GM23338 (cell line): ENCODE data around the gene BTNL9. TPM values are rescaled to one million over a fixed set of nuclear protein-coding genes. Genes with fewer than 3 reads are reported as not detected.
A peak's percentile ranks its signal among the peaks of the same experiment; 100 is the strongest.

ENCODE experiments used
- ATAC-seq: fragments of 200-7000 bp; cut with Tn5 transposase; 3 replicates; pipeline ENCODE4 v1.9.1; 2020
- DNase-seq: peaks from one replicate; pipeline ENCODE4 v3.0.0-alpha.2; 2015; ENCODE audit warnings: low spot score
- H2AFZ ChIP-seq: fragments of 200-600 bp; sonication (generic); 2 replicates; pipeline ENCODE4 v1.8.0; 2016; ENCODE audit warnings: antibody characterized with exemption, mild to moderate bottlenecking, moderate library complexity
- H3F3A ChIP-seq: fragments of 200-600 bp; sonication (generic); replicated peaks from 2 replicates; pipeline ENCODE4 v1.8.0; 2017; ENCODE audit warnings: antibody characterized with exemption, mixed run types, low read depth
- H3K27ac ChIP-seq: fragments of 200-600 bp; sonication (generic); 2 replicates; pipeline ENCODE4 v1.6.1; 2016; ENCODE audit warnings: low read depth
- H3K27me3 ChIP-seq: fragments of 200-600 bp; sonication (generic); 2 replicates; pipeline ENCODE4 v1.8.0; 2016; ENCODE audit warnings: mild to moderate bottlenecking, mixed run types, moderate library complexity; ENCODE audit not compliant: insufficient read depth
- H3K36me3 ChIP-seq: fragments of 200-600 bp; sonication (generic); 2 replicates; pipeline ENCODE4 v1.8.0; 2016; ENCODE audit warnings: mild to moderate bottlenecking; ENCODE audit not compliant: insufficient read depth
- H3K4me1 ChIP-seq: fragments of 200-600 bp; sonication (generic); 2 replicates; pipeline ENCODE4 v1.8.0; 2016; ENCODE audit warnings: mild to moderate bottlenecking, moderate library complexity; ENCODE audit not compliant: insufficient read depth
- H3K4me2 ChIP-seq: fragments of 200-600 bp; sonication (generic); 2 replicates; pipeline ENCODE4 v1.7.1; 2017; ENCODE audit warnings: mixed run types
- H3K4me3 ChIP-seq: fragments of 200-600 bp; sonication (generic); 2 replicates; pipeline ENCODE4 v1.6.1; 2016; ENCODE audit warnings: mixed run types
- H3K79me2 ChIP-seq: fragments of 200-600 bp; sonication (generic); replicated peaks from 2 replicates; pipeline ENCODE4 v1.8.0; 2017; ENCODE audit warnings: mild to moderate bottlenecking; ENCODE audit not compliant: insufficient read depth
- H3K9me2 ChIP-seq: fragments of 200-600 bp; sonication (generic); 2 replicates; pipeline ENCODE4 v1.8.0; 2017; ENCODE audit not compliant: insufficient read depth
- H4K20me1 ChIP-seq: fragments of 200-600 bp; sonication (generic); replicated peaks from 2 replicates; pipeline ENCODE4 v1.8.0; 2017; ENCODE audit warnings: mild to moderate bottlenecking; ENCODE audit not compliant: insufficient read depth
- H3K27ac Mint-ChIP-seq: 2 replicates; pipeline ENCODE4 v1.8.0; 2020; ENCODE audit warnings: inconsistent platforms, mild to moderate bottlenecking, moderate library complexity, mixed read lengths
- H3K27me3 Mint-ChIP-seq: 3 replicates; pipeline ENCODE4 v1.8.0; 2022; ENCODE audit warnings: low read depth, mild to moderate bottlenecking, moderate library complexity, mixed read lengths, inconsistent platforms; ENCODE audit not compliant: insufficient read depth, poor library complexity
- H3K36me3 Mint-ChIP-seq: 3 replicates; pipeline ENCODE4 v1.8.0; 2021; ENCODE audit warnings: low read depth, mild to moderate bottlenecking, inconsistent platforms, moderate library complexity, mixed read lengths
- H3K4me1 Mint-ChIP-seq: 3 replicates; pipeline ENCODE4 v1.8.0; 2020; ENCODE audit warnings: mild to moderate bottlenecking, inconsistent platforms, mixed read lengths
- H3K4me3 Mint-ChIP-seq: 3 replicates; pipeline ENCODE4 v1.8.0; 2021; ENCODE audit warnings: moderate library complexity, mild to moderate bottlenecking, inconsistent platforms, mixed read lengths
- H3K9me3 Mint-ChIP-seq: 3 replicates; pipeline ENCODE4 v1.8.0; 2020; ENCODE audit warnings: moderate library complexity, mild to moderate bottlenecking, inconsistent platforms, mixed read lengths
- CREB1 ChIP-seq: fragments of 250-450 bp; sonication (Bioruptor Pico); IDR thresholded peaks from 2 replicates; pipeline ENCODE4 v1.5.0; 2020; ENCODE audit warnings: low read depth, mild to moderate bottlenecking, moderate library complexity
- CTCF ChIP-seq, 2 experiments: fragments of 200-600 bp in 1 of 2; sonication (generic) in 1 of 2; conservative IDR thresholded peaks; 2 replicates each; pipeline versions ENCODE4 v1.5.1 to v1.6.1; 2016 to 2017; ENCODE audit warnings: antibody characterized with exemption in 2 of 2, low read depth in 2 of 2, mild to moderate bottlenecking in 2 of 2, moderate library complexity in 1 of 2
- ETS1 ChIP-seq: IDR thresholded peaks from 2 replicates; pipeline ENCODE4 v1.6.1; 2016; ENCODE audit warnings: antibody characterized with exemption
- EZH2 ChIP-seq: fragments of 200-600 bp; sonication (generic); IDR thresholded peaks from one replicate; pipeline ENCODE4 v1.8.0; 2017; ENCODE audit warnings: antibody characterized with exemption, mild to moderate bottlenecking, low read depth; ENCODE audit not compliant: unreplicated experiment
- EZH2phosphoT487 ChIP-seq: fragments of 200-600 bp; sonication (generic); IDR thresholded peaks from one replicate; pipeline ENCODE4 v1.8.1; 2018; ENCODE audit warnings: antibody characterized with exemption; ENCODE audit not compliant: unreplicated experiment
- ZNF114 ChIP-seq: fragments of 250-450 bp; sonication (Bioruptor Pico); IDR thresholded peaks from 2 replicates; pipeline ENCODE4 v1.5.0; 2020; ENCODE audit warnings: mild to moderate bottlenecking, moderate library complexity
- ZNF331 ChIP-seq: fragments of 250-450 bp; sonication (Bioruptor Pico); IDR thresholded peaks from 2 replicates; pipeline ENCODE4 v1.5.0; 2020; ENCODE audit warnings: low read depth, mild to moderate bottlenecking, moderate library complexity
- ZNF462 ChIP-seq: fragments of 250-450 bp; sonication (Bioruptor Pico); IDR thresholded peaks from 2 replicates; pipeline ENCODE4 v1.5.0; 2020; ENCODE audit warnings: mild to moderate bottlenecking, moderate library complexity
- polyA plus RNA-seq: library from polyadenylated mRNA; unstranded; fragments of >200 nt; fragmentation: Nextera tagmentation; extraction: Ambion mirVana; gene quantifications from 2 replicates; pipeline ENCODE4 v1.2.1, GENCODE V29; 2016
- total RNA-seq: library from RNA; depleted of rRNA; stranded (reverse); fragments of >200 nt; shearing (Covaris generic); gene quantifications from 2 replicates; pipeline ENCODE4 v1.2.3, GENCODE V29; 2014

Gene BTNL9
- total and polyA plus RNA-seq, 2 experiments from 2014 or later = 0.21 to 3.4 TPM

DNA sequence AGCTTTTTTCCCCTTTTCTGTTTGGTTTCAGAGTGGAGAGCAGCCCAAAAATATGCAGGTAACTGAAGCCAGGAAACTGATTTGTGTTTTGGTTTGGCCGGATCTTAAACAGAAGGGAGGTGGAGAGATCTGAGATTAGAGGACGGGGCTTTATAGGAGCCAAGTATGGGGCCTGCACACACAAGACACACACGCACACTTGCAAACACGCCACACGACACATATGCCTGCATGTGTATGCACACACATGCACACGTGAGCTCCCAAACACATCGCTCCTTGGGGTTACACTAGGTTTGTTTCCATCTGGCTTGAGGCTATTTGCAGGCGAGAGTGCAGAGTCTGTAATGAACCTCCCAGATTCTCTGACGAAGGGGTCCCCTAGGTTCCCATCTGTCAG, 18.3 kb downstream of the BTNL9 start:
- H3K4me3 Mint-ChIP-seq = 0 out of 3 replicates have a peak overlapping the region, but pooled peaks have one; percentile 64

DNA sequence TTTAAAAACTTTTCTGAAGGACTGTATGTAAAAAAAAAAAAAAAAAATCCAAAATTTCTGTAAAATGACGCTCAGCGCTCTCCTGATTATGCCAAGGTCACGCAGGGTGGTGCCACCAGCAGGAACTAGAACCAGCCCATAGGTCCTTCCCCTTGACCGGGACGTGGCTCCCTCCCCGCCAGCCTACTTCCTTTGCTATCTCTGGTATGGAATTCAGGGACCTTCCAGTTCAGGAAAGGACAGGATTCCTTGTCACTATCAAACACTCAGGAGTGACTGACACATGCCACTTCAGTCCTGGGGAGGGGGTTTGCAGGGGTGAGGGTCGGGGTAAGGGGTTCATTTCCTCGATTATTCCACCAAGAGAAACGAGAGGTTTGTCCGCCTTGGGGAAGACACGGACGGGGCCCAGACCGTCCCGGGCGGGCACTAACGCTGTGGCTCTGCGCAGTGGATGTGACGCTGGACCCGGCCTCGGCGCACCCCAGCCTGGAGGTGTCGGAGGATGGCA, 18.8 kb downstream of the BTNL9 start:
- Histone ChIP-seq H3K4me2 (peak overlapping the region; percentile 84), H3K4me3 (peak overlapping the region; percentile 60), H3K79me2 (no peaks in the 10 kb centered on the region), H2AFZ (peak overlapping the region; percentile 81; the same call in 1 of the 2 replicates), H3K27me3 (peaks cover 98% of the 10 kb centered on the region), H3K9me2 (no peaks in the 10 kb centered on the region), H3K27ac (no peak overlapping the region), H4K20me1 (peaks cover 6% of the 10 kb centered on the region), H3K36me3 (no peaks in the 10 kb centered on the region), H3K4me1 (peaks cover 20% of the 10 kb centered on the region), H3F3A (0 out of 2 replicates have a peak, but pooled peaks cover 1% of the 10 kb centered on the region)
- H3K27ac Mint-ChIP-seq = no peak overlapping the region
- DNase-seq (peak; percentile 36), ATAC-seq (peak; percentile 12; the same call in 2 of the 3 replicates)
- H3K27me3 Mint-ChIP-seq = peaks cover 89% of the 10 kb centered on the region
- no peaks in the 10 kb centered on the region; the same call in 2 of the 3 replicates for H3K36me3 Mint-ChIP-seq
- H3K4me1 Mint-ChIP-seq = peaks cover 19% of the 10 kb centered on the region
- no peak for TF ChIP-seq ZNF114
- TF ChIP-seq ZNF462 (CRISPR knock-in tag) = no peak
- TF ChIP-seq ZNF331 (CRISPR knock-in tag) = no peak
- no peak for TF ChIP-seq CREB1 (CRISPR knock-in tag)
- TF ChIP-seq ETS1 = no peak
- TF ChIP-seq EZH2 = peak; percentile 89
- TF ChIP-seq CTCF (conservative IDR thresholded peaks at IDR 0.05; ENCODE audit: low read depth in 2 of 2) = no peak
- peaks cover 2% of the 10 kb centered on the region; the same call in 1 of the 3 replicates for H3K9me3 Mint-ChIP-seq
- H3K4me3 Mint-ChIP-seq = peak overlapping the region; percentile 64

More for the DNA sequence above, 18.3 kb downstream of the BTNL9 start:
- Histone ChIP-seq H3K4me1 (peaks cover 20% of the 10 kb centered on the region), H3K79me2 (no peaks in the 10 kb centered on the region), H3F3A (0 out of 2 replicates have a peak, but pooled peaks cover 6% of the 10 kb centered on the region), H4K20me1 (peaks cover 6% of the 10 kb centered on the region), H3K27me3 (peaks cover 98% of the 10 kb centered on the region), H3K36me3 (no peaks in the 10 kb centered on the region), H3K4me3 (0 out of 2 replicates have a peak overlapping the region, but pooled peaks have one; percentile 60), H2AFZ (no peak overlapping the region), H3K9me2 (no peaks in the 10 kb centered on the region), H3K27ac (no peak overlapping the region), H3K4me2 (peak overlapping the region; percentile 84; the same call in 1 of the 2 replicates)
- Mint-ChIP-seq H3K36me3 (no peaks in the 10 kb centered on the region; the same call in 2 of the 3 replicates), H3K9me3 (no peaks in the 10 kb centered on the region; the same call in 2 of the 3 replicates), H3K27ac (no peak overlapping the region), H3K27me3 (peaks cover 94% of the 10 kb centered on the region), H3K4me1 (peaks cover 19% of the 10 kb centered on the region)
- ATAC-seq (no peak), DNase-seq (no peak)
- peak; percentile 10 for TF ChIP-seq EZH2
- no peak for TF ChIP-seq EZH2phosphoT487
